IMR-90 (cell line): ENCODE results near the gene COX11. TPM values are rescaled to one million over a fixed set of nuclear protein-coding genes. Genes with fewer than 3 reads are reported as not detected.

Experiments
- ATAC-seq: fragments of 200-7000 bp; cut with Tn5 transposase; 2 replicates; pipeline ENCODE4 v1.9.1; 2020; ENCODE audit warnings: low read depth, mild to moderate bottlenecking, moderate library complexity
- BruUV-seq: library from RNA; stranded (reverse); fragments of 400-500 nt; replicated peaks from 2 replicates; lab custom pipeline; 2021; lab: Mats Ljungman, UMichigan
- CTCF ChIA-PET: fragments of 300-600 bp; formaldehyde crosslinking; extraction: SDS; loops from one replicate; lab custom pipeline; 2021; ENCODE audit warnings: antibody characterized with exemption; lab: Yijun Ruan, JAX
- POLR2A ChIA-PET: fragments of 300-600 bp; sonication (Branson Sonifier 250); formaldehyde crosslinking; loops from one replicate; lab custom pipeline; 2022; ENCODE audit warnings: antibody characterized with exemption; ENCODE audit not compliant: unreplicated experiment; lab: Charles Lee
- DNase-seq: peaks from one replicate; pipeline ENCODE4 v3.0.0; 2013
- H2AFZ ChIP-seq: replicated peaks from 2 replicates; pipeline ENCODE3; 2013; ENCODE audit warnings: low read length, mild to moderate bottlenecking; ENCODE audit not compliant: poor library complexity
- H2AK5ac ChIP-seq: 2 replicates; pipeline ENCODE4 v1.6.1; 2013; ENCODE audit warnings: low read depth, low read length, inconsistent platforms
- H2AK9ac ChIP-seq: replicated peaks from 2 replicates; pipeline ENCODE3; 2013; ENCODE audit warnings: mild to moderate bottlenecking, low read depth, low read length, moderate library complexity; ENCODE audit not compliant: poor library complexity
- H2BK120ac ChIP-seq: 2 replicates; pipeline ENCODE4 v1.6.1; 2013; ENCODE audit warnings: low read depth, low read length, inconsistent platforms
- H2BK15ac ChIP-seq: 3 replicates; pipeline ENCODE4 v1.6.1; 2013; ENCODE audit warnings: low read depth, low read length, inconsistent platforms
- H2BK20ac ChIP-seq: 2 replicates; pipeline ENCODE4 v1.6.1; 2013; ENCODE audit warnings: low read depth, mild to moderate bottlenecking, inconsistent platforms, low read length, moderate library complexity
- H2BK5ac ChIP-seq: 2 replicates; pipeline ENCODE4 v1.6.1; 2013; ENCODE audit warnings: mild to moderate bottlenecking, low read depth, low read length, inconsistent platforms; ENCODE audit not compliant: poor library complexity, severe bottlenecking
- H3K14ac ChIP-seq: replicated peaks from 2 replicates; pipeline ENCODE4 v1.6.1; 2013; ENCODE audit warnings: low read depth, low read length, inconsistent platforms
- H3K18ac ChIP-seq: 2 replicates; pipeline ENCODE4 v1.6.1; 2013; ENCODE audit warnings: low read depth, low read length, control low read depth
- H3K23ac ChIP-seq: 2 replicates; pipeline ENCODE4 v1.6.1; 2013; ENCODE audit warnings: low read depth, low read length, inconsistent platforms
- H3K27ac ChIP-seq: 2 replicates; pipeline ENCODE4 v1.5.1; 2013; ENCODE audit warnings: mild to moderate bottlenecking, control low read depth, low read length; ENCODE audit not compliant: insufficient read depth
- H3K27me3 ChIP-seq: 2 replicates; pipeline ENCODE4 v1.6.1; 2013; ENCODE audit warnings: low read length; ENCODE audit not compliant: control insufficient read depth, insufficient read depth
- H3K36me3 ChIP-seq: 2 replicates; pipeline ENCODE4 v1.6.1; 2013; ENCODE audit warnings: low read length, mixed read lengths; ENCODE audit not compliant: control insufficient read depth, insufficient read depth
- H3K4ac ChIP-seq: 2 replicates; pipeline ENCODE4 v1.6.1; 2013; ENCODE audit warnings: low read depth, low read length, inconsistent platforms
- H3K4me1 ChIP-seq: 2 replicates; pipeline ENCODE4 v1.6.1; 2013; ENCODE audit warnings: low read length, mixed read lengths; ENCODE audit not compliant: control insufficient read depth, insufficient read depth
- H3K4me2 ChIP-seq: 2 replicates; pipeline ENCODE4 v1.6.1; 2013; ENCODE audit warnings: low read depth, mild to moderate bottlenecking, control low read depth, low read length, moderate library complexity
- H3K4me3 ChIP-seq: 2 replicates; pipeline ENCODE4 v1.5.1; 2013; ENCODE audit warnings: low read depth, mild to moderate bottlenecking, control low read depth, low read length, moderate library complexity; ENCODE audit not compliant: insufficient read depth
- H3K56ac ChIP-seq: 2 replicates; pipeline ENCODE4 v1.6.1; 2013; ENCODE audit warnings: low read length, inconsistent platforms; ENCODE audit not compliant: insufficient read depth; ENCODE audit errors: extremely low read depth
- H3K79me1 ChIP-seq, 2 experiments: 2 replicates each; pipeline ENCODE4 v1.6.1; 2013; ENCODE audit warnings: low read length in 2 of 2, inconsistent platforms in 1 of 2, low read depth in 1 of 2
- H3K9ac ChIP-seq: 2 replicates; pipeline ENCODE4 v1.6.1; 2013; ENCODE audit warnings: low read depth, low read length, control low read depth
- H3K9me1 ChIP-seq: 2 replicates; pipeline ENCODE4 v1.6.1; 2013; ENCODE audit warnings: low read length, inconsistent platforms; ENCODE audit not compliant: insufficient read depth
- H3K9me3 ChIP-seq: 2 replicates; pipeline ENCODE4 v1.6.1; 2013; ENCODE audit warnings: low read length; ENCODE audit not compliant: control insufficient read depth, insufficient read depth
- H4K20me1 ChIP-seq: 2 replicates; pipeline ENCODE4 v1.6.1; 2013; ENCODE audit warnings: low read length, inconsistent platforms; ENCODE audit not compliant: insufficient read depth
- H4K5ac ChIP-seq: 2 replicates; pipeline ENCODE4 v1.6.1; 2013; ENCODE audit warnings: mild to moderate bottlenecking, low read depth, low read length, control low read depth
- H4K8ac ChIP-seq, 2 experiments: 2 replicates each; pipeline ENCODE4 v1.6.1; 2013; ENCODE audit warnings: low read depth in 2 of 2, low read length in 2 of 2, control low read depth in 1 of 2, inconsistent platforms in 1 of 2
- H4K91ac ChIP-seq: 2 replicates; pipeline ENCODE4 v1.6.1; 2013; ENCODE audit warnings: low read depth, low read length, inconsistent platforms; ENCODE audit not compliant: insufficient read depth
- BHLHE40 ChIP-seq: fragments of 150-350 bp; IDR thresholded peaks from 2 replicates; pipeline ENCODE4 v1.6.1; 2016; ENCODE audit warnings: mild to moderate bottlenecking, low read depth, low read length
- CEBPB ChIP-seq: IDR thresholded peaks from 2 replicates; pipeline ENCODE4 v1.6.1; 2012; ENCODE audit warnings: low read depth, low read length, improper control_type of control experiment
- MAFK ChIP-seq: IDR thresholded peaks from 2 replicates; pipeline ENCODE4 v1.6.1; 2012; ENCODE audit warnings: low read depth, low read length, improper control_type of control experiment
- MAZ ChIP-seq: IDR thresholded peaks from 2 replicates; pipeline ENCODE4 v1.6.1; 2012; ENCODE audit warnings: low read depth, mild to moderate bottlenecking, low read length, improper control_type of control experiment, moderate library complexity, borderline replicate concordance
- NFE2L2 ChIP-seq: fragments of 150-350 bp; IDR thresholded peaks from 2 replicates; pipeline ENCODE4 v1.6.1; 2016; ENCODE audit warnings: low read depth, mild to moderate bottlenecking, low read length
- RFX5 ChIP-seq: IDR thresholded peaks from 2 replicates; pipeline ENCODE4 v1.8.0; 2012; ENCODE audit warnings: low read depth, mild to moderate bottlenecking, low read length, moderate library complexity
- USF2 ChIP-seq: fragments of 150-350 bp; IDR thresholded peaks from 2 replicates; pipeline ENCODE4 v1.6.1; 2017; ENCODE audit warnings: mild to moderate bottlenecking, antibody characterized with exemption, low read length, low read depth
- WGBS, 2 experiments: methylation state at CpG; one replicate each; pipeline versions ENCODE4 v1.1.5 to v1.1.7; 2013; ENCODE audit warnings: missing lambda C conversion rate in 2 of 2; ENCODE audit not compliant: insufficient read length in 1 of 2; ENCODE audit errors: extremely low coverage in 2 of 2; 5-methylcytosine and 5-hydroxymethylcytosine counted together
- dilution Hi-C: fragments of 300-500 bp; cut with HindIII; formaldehyde crosslinking; loops from one replicate; pipeline ENCODE4 v1.14.3; 2018; ENCODE audit warnings: low sequenced_read_pairs; ENCODE audit not compliant: unreplicated experiment
- in situ Hi-C: fragments of 300-500 bp; cut with MboI; formaldehyde crosslinking; loops from 3 replicates; pipeline ENCODE4 v1.14.3; 2019; ENCODE audit warnings: low sequenced_read_pairs, inconsistent platforms, mixed read lengths
- intact Hi-C: fragments of 100-400 bp; cut with micrococcal nuclease; formaldehyde crosslinking; loops from 2 replicates; pipeline ENCODE4 v1.10.0; 2022
- polyA plus RNA-seq, 3 experiments: library from polyadenylated mRNA; depleted of rRNA; stranded (reverse); fragments of >200 nt; gene quantifications; 2 replicates each; pipeline ENCODE4 v1.2.3, GENCODE V29; 2012; ENCODE audit warnings: low replicate concordance in 1 of 3
- total RNA-seq: library from RNA; depleted of rRNA; stranded (reverse); fragments of >200 nt; gene quantifications from 2 replicates; pipeline ENCODE4 v1.2.3, GENCODE V29; 2012
- TF ChIP-seq, protein P1 (sequence below): fragments of 150-350 bp; IDR thresholded peaks from 2 replicates; pipeline ENCODE4 v1.6.1; 2016; ENCODE audit warnings: low read depth, mild to moderate bottlenecking, low read length, moderate library complexity, borderline replicate concordance

COX11 gene
- total and polyA plus RNA-seq, 2 of the 4 experiments (the other 2 are of a cell fraction) = 23.6 to 29.4 TPM

GRCh38 chr17:54950116-54950515 is 18.3 kb downstream of the COX11 start:
- Histone ChIP-seq H3K9ac (no peak overlapping the region), H4K5ac (no peak overlapping the region), H4K91ac (no peak overlapping the region), H2AFZ (no peak overlapping the region), H3K4me3 (no peak overlapping the region), H3K9me3 (no peaks in the 10 kb centered on the region), H3K56ac (no peak overlapping the region), H3K79me1 (no peaks in the 10 kb centered on the region; a peak in 1 of 4 replicates), H3K4ac (no peak overlapping the region), H2BK20ac (no peak overlapping the region), H2BK120ac (no peak overlapping the region), H2BK5ac (no peak overlapping the region), H3K4me2 (no peak overlapping the region), H2BK15ac (no peak overlapping the region), H3K36me3 (peaks cover 12% of the 10 kb centered on the region), H2AK5ac (no peak overlapping the region), H3K23ac (no peak overlapping the region), H3K9me1 (peaks cover 5% of the 10 kb centered on the region; the same call in 1 of the 2 replicates), H3K14ac (no peak overlapping the region), H4K20me1 (peaks cover 4% of the 10 kb centered on the region; the same call in 1 of the 2 replicates), H3K4me1 (peaks cover 8% of the 10 kb centered on the region), H3K27ac (no peak overlapping the region), H3K27me3 (peaks cover 4% of the 10 kb centered on the region; the same call in 1 of the 2 replicates), H2AK9ac (no peak overlapping the region), H3K18ac (no peak overlapping the region), H4K8ac (no peak overlapping the region)
- intact Hi-C loops = no loop called here
- DNase-seq = no peak
- POLR2A ChIA-PET = no interaction called here
- ATAC-seq = no peak
- BruUV-seq = no TSS peak
- TF ChIP-seq MAFK (no peak), RFX5 (no peak), NFE2L2 (no peak), USF2 (no peak), MAZ (no peak), BHLHE40 (no peak), CEBPB (no peak)
- TF ChIP-seq, protein P1, sequence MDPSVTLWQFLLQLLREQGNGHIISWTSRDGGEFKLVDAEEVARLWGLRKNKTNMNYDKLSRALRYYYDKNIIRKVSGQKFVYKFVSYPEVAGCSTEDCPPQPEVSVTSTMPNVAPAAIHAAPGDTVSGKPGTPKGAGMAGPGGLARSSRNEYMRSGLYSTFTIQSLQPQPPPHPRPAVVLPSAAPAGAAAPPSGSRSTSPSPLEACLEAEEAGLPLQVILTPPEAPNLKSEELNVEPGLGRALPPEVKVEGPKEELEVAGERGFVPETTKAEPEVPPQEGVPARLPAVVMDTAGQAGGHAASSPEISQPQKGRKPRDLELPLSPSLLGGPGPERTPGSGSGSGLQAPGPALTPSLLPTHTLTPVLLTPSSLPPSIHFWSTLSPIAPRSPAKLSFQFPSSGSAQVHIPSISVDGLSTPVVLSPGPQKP = no peak
- CTCF ChIA-PET = no interaction called here
- in situ Hi-C loops = no loop called here
- dilution Hi-C loops = no loop called here
- WGBS, 2 experiments = no CpG with 5 or more reads among the region's 2 CpGs
